Caco-2 (cell line): ENCODE measurements around the gene MBP. TPM values are rescaled to one million over a fixed set of nuclear protein-coding genes. Genes with fewer than 3 reads are reported as not detected.

Source experiments
- BruUV-seq: library from RNA; stranded (reverse); fragments of 400-500 nt; replicated peaks from 2 replicates; lab custom pipeline; 2021; lab: Mats Ljungman, UMichigan
- CTCF ChIA-PET: fragments of 300-600 bp; sonication (Branson Sonifier 250); formaldehyde crosslinking; loops from one replicate; lab custom pipeline; 2022; ENCODE audit warnings: antibody characterized with exemption; lab: Charles Lee
- POLR2A ChIA-PET: fragments of 300-600 bp; sonication (Branson Sonifier 250); formaldehyde crosslinking; loops from one replicate; lab custom pipeline; 2022; ENCODE audit warnings: antibody characterized with exemption; lab: Charles Lee
- DNase-seq, 2 experiments: peaks; one replicate each; pipeline versions ENCODE4 v3.0.0 to v3.0.0-alpha.2; 2020 to 2022
- H3K27me3 ChIP-seq: replicated peaks from 2 replicates; pipeline ENCODE4 v1.6.0; 2011; ENCODE audit warnings: low read length; ENCODE audit not compliant: control insufficient read depth, insufficient read depth
- H3K36me3 ChIP-seq: 2 replicates; pipeline ENCODE4 v1.5.1; 2011; ENCODE audit warnings: low read length; ENCODE audit not compliant: control insufficient read depth, insufficient read depth
- H3K4me1 ChIP-seq: fragments of 250-450 bp; sonication (Bioruptor Pico); 2 replicates; pipeline ENCODE4 v1.5.1; 2020; ENCODE audit warnings: mild to moderate bottlenecking
- H3K4me3 ChIP-seq: 2 replicates; pipeline ENCODE4 v1.5.1; 2011; ENCODE audit warnings: low read depth, mild to moderate bottlenecking, control low read depth, low read length
- H3K9me3 ChIP-seq: fragments of 250-450 bp; sonication (Bioruptor Pico); 2 replicates; pipeline ENCODE4 v1.5.1; 2020; ENCODE audit warnings: mild to moderate bottlenecking, moderate library complexity
- H3K27ac Mint-ChIP-seq: one replicate; pipeline ENCODE4 v1.8.0; 2022; ENCODE audit warnings: mixed read lengths; ENCODE audit not compliant: unreplicated experiment
- H3K27me3 Mint-ChIP-seq: one replicate; pipeline ENCODE4 v1.8.0; 2022; ENCODE audit warnings: mixed read lengths; ENCODE audit not compliant: insufficient read depth, unreplicated experiment
- H3K36me3 Mint-ChIP-seq: one replicate; pipeline ENCODE4 v1.8.0; 2022; ENCODE audit warnings: mild to moderate bottlenecking, mixed read lengths; ENCODE audit not compliant: insufficient read depth, unreplicated experiment
- H3K4me1 Mint-ChIP-seq: one replicate; pipeline ENCODE4 v1.8.0; 2022; ENCODE audit warnings: low read depth, mixed read lengths; ENCODE audit not compliant: unreplicated experiment
- H3K4me3 Mint-ChIP-seq: one replicate; pipeline ENCODE4 v1.8.0; 2022; ENCODE audit warnings: mild to moderate bottlenecking, moderate library complexity, mixed read lengths; ENCODE audit not compliant: unreplicated experiment
- H3K9me3 Mint-ChIP-seq: one replicate; pipeline ENCODE4 v1.8.0; 2022; ENCODE audit warnings: mixed read lengths; ENCODE audit not compliant: unreplicated experiment
- CTCF ChIP-seq, 2 experiments: fragments of 200-600 bp in 1 of 2; IDR thresholded peaks; 1 replicate in 1 of 2; 2 replicates in 1 of 2; pipeline versions ENCODE4 v1.5.1 to v1.8.0; 2011 to 2022; ENCODE audit warnings: antibody characterized with exemption in 1 of 2, control low read depth in 1 of 2, inconsistent platforms in 1 of 2, low read depth in 1 of 2, low read length in 1 of 2, mild to moderate bottlenecking in 1 of 2, moderate library complexity in 1 of 2; ENCODE audit not compliant: insufficient read depth in 1 of 2, severe bottlenecking in 1 of 2, unreplicated experiment in 1 of 2
- intact Hi-C: fragments of 100-400 bp; cut with micrococcal nuclease; formaldehyde crosslinking; loops from one replicate; pipeline ENCODE4 v1.10.0; 2022; ENCODE audit not compliant: unreplicated experiment
- total RNA-seq: library from RNA; stranded (reverse); gene quantifications from 2 replicates; pipeline ENCODE4 v1.2.3, GENCODE V29; 2022

Gene MBP
- total RNA-seq, 1 experiment from 2014 or later: 11.4 TPM

DNA sequence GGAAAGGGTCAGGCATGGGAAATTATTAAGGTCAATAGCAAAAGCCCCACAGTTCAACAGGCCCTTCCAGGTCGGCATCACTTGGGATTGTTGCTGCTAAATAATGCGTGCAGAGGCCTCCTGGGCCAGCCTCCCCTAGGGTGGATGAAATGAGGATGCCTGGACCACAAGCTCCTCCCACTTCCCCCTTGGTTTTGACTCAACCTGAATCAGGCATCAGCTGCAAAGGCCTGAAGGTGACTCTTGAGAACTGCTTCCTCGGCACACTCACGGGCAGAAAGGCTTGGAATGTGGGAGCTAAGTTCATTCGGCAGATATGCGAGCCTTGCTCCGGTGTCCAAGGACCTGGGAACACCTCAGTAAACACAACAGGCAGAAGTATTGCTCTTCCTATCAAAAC, 69.3 kb downstream of the MBP start:
- CTCF ChIA-PET: no interaction called here
- no peak for DNase-seq
- Mint-ChIP-seq H3K27ac (no peak overlapping the region), H3K4me1 (peaks cover 6% of the 10 kb centered on the region), H3K27me3 (no peaks in the 10 kb centered on the region), H3K4me3 (no peak overlapping the region), H3K36me3 (no peaks in the 10 kb centered on the region), H3K9me3 (no peaks in the 10 kb centered on the region)
- TF ChIP-seq CTCF (IDR thresholded peaks at IDR 0.05; ENCODE audit: insufficient read depth in 1 of 2, low read depth in 1 of 2, low read length in 1 of 2, severe bottlenecking in 1 of 2, unreplicated experiment in 1 of 2): no peak
- no peaks in the 10 kb centered on the region; the same call in 1 of the 2 replicates for H3K36me3 ChIP-seq
- no peaks in the 10 kb centered on the region for H3K4me1 ChIP-seq
- H3K27me3 ChIP-seq: no peaks in the 10 kb centered on the region
- BruUV-seq: no TSS peak
- H3K9me3 ChIP-seq: no peaks in the 10 kb centered on the region
- intact Hi-C loops: no loop called here
- H3K4me3 ChIP-seq: no peak overlapping the region
- POLR2A ChIA-PET: no interaction called here

GRCh38 chr18:77062518-77063003, 70.0 kb downstream of the MBP start:
- ChIA-PET POLR2A (no interaction called here), CTCF (no interaction called here)
- no peaks in the 10 kb centered on the region for H3K9me3 ChIP-seq
- intact Hi-C loops: no loop called here
- no peak for TF ChIP-seq CTCF (IDR thresholded peaks at IDR 0.05; ENCODE audit: insufficient read depth in 1 of 2, low read depth in 1 of 2, low read length in 1 of 2, severe bottlenecking in 1 of 2, unreplicated experiment in 1 of 2)
- no peak overlapping the region for H3K4me3 ChIP-seq
- no peaks in the 10 kb centered on the region for H3K36me3 Mint-ChIP-seq
- no peaks in the 10 kb centered on the region; the same call in 1 of the 2 replicates for H3K36me3 ChIP-seq
- H3K27me3 ChIP-seq: no peaks in the 10 kb centered on the region
- no peaks in the 10 kb centered on the region for H3K27me3 Mint-ChIP-seq
- no peaks in the 10 kb centered on the region for H3K4me1 ChIP-seq
- DNase-seq: no peak
- BruUV-seq: no TSS peak
- no peaks in the 10 kb centered on the region for H3K9me3 Mint-ChIP-seq
- peaks cover 6% of the 10 kb centered on the region for H3K4me1 Mint-ChIP-seq
- H3K4me3 Mint-ChIP-seq: no peak overlapping the region
- no peak overlapping the region for H3K27ac Mint-ChIP-seq

DNA sequence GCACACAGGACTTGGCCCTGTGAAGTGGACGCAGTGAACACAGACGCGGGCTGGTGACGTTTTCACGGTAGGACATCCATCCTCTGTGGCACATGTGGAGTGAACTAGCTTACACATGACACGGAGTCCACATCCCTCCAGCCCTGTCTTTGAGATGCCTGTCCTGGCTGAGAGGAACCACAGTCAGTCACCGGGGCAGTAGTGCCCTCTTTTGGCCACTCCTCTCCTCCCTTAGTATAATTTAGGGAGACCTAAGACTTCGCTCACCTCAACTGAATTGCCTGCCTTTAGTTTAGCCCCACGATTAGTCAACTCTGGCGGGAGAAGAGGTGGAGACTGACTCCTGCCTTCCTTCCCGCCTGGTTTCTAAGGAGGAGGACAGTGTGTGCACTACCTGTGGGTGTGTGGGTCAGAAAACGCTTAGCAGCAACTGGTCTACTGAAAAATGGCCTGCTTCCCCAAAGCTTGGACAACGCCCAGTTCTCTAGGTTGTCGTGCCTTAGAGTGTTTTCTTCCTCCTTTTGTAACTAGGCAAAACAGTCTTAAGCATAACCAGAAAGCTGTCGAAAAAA, 70.6 kb downstream of the MBP start:
- TF ChIP-seq CTCF (IDR thresholded peaks at IDR 0.05; ENCODE audit: insufficient read depth in 1 of 2, low read depth in 1 of 2, low read length in 1 of 2, severe bottlenecking in 1 of 2, unreplicated experiment in 1 of 2): peak in 1 of 2 experiments; percentile 4
- Histone ChIP-seq H3K36me3 (no peaks in the 10 kb centered on the region; the same call in 1 of the 2 replicates), H3K9me3 (no peaks in the 10 kb centered on the region), H3K4me1 (0 out of 2 replicates have a peak, but pooled peaks cover 1% of the 10 kb centered on the region), H3K4me3 (no peak overlapping the region), H3K27me3 (no peaks in the 10 kb centered on the region)
- no peak for DNase-seq
- H3K27ac Mint-ChIP-seq: no peak overlapping the region
- intact Hi-C loops: no loop called here
- no TSS peak for BruUV-seq
- no peaks in the 10 kb centered on the region for H3K27me3 Mint-ChIP-seq
- ChIA-PET CTCF (no interaction called here), POLR2A (no interaction called here)
- no peaks in the 10 kb centered on the region for H3K9me3 Mint-ChIP-seq
- peaks cover 6% of the 10 kb centered on the region for H3K4me1 Mint-ChIP-seq
- no peak overlapping the region for H3K4me3 Mint-ChIP-seq
- no peaks in the 10 kb centered on the region for H3K36me3 Mint-ChIP-seq
